HAP-1 (cell line): ENCODE data around the gene ZNF319.

Source experiments
- DNase-seq, 2 experiments: peaks; one replicate each; pipeline ENCODE4 v3.0.0-alpha.2; 2016 to 2020; ENCODE audit warnings: low spot score in 2 of 2
- H3K27me3 ChIP-seq: fragments of 250-450 bp; sonication (Bioruptor Pico); 2 replicates; pipeline ENCODE4 v1.5.1; 2020; ENCODE audit warnings: low read depth, mild to moderate bottlenecking, moderate library complexity
- H3K36me3 ChIP-seq: fragments of 250-450 bp; sonication (Bioruptor Pico); replicated peaks from 2 replicates; pipeline ENCODE4 v1.5.1; 2020; ENCODE audit warnings: mild to moderate bottlenecking
- H3K4me1 ChIP-seq: fragments of 250-450 bp; sonication (Bioruptor Pico); 2 replicates; pipeline ENCODE4 v1.5.1; 2020; ENCODE audit warnings: mild to moderate bottlenecking
- H3K4me3 ChIP-seq: fragments of 250-450 bp; sonication (Bioruptor Pico); 2 replicates; pipeline ENCODE4 v1.5.1; 2020; ENCODE audit warnings: mild to moderate bottlenecking, moderate library complexity
- H3K9me3 ChIP-seq: fragments of 250-450 bp; sonication (Bioruptor Pico); 2 replicates; pipeline ENCODE4 v1.5.1; 2020; ENCODE audit warnings: mild to moderate bottlenecking, moderate library complexity
- in situ Hi-C: fragments of 300-500 bp; cut with MboI; formaldehyde crosslinking; loops from 3 replicates; pipeline ENCODE4 v1.14.3; 2020; ENCODE audit warnings: low sequenced_read_pairs, inconsistent platforms, mixed read lengths

ZNF319 gene

GRCh38 chr16:57950382-57950781 lies 50.1 kb downstream of the ZNF319 start:
- DNase-seq = no peak
- no peak overlapping the region for H3K4me3 ChIP-seq
- H3K4me1 ChIP-seq = no peaks in the 10 kb centered on the region
- in situ Hi-C loops = no loop called here
- H3K9me3 ChIP-seq = no peaks in the 10 kb centered on the region
- H3K27me3 ChIP-seq = no peaks in the 10 kb centered on the region
- H3K36me3 ChIP-seq = no peaks in the 10 kb centered on the region

- Histone ChIP-seq H3K9me3 (no peaks in the 10 kb centered on the region), H3K4me1 (no peaks in the 10 kb centered on the region), H3K27me3 (no peaks in the 10 kb centered on the region), H3K4me3 (no peak overlapping the region), H3K36me3 (no peaks in the 10 kb centered on the region)
- in situ Hi-C loops = no loop called here
- no peak for DNase-seq
Measured at GRCh38 chr16:57949595-57950238, 50.8 kb downstream of the ZNF319 start.

GRCh38 chr16:57949013-57949412 lies 51.5 kb downstream of the ZNF319 start:
- DNase-seq = no peak
- Histone ChIP-seq H3K9me3 (no peaks in the 10 kb centered on the region), H3K36me3 (no peaks in the 10 kb centered on the region), H3K4me3 (no peak overlapping the region), H3K4me1 (no peaks in the 10 kb centered on the region), H3K27me3 (no peaks in the 10 kb centered on the region)
- in situ Hi-C loops = no loop called here

- no peak overlapping the region for H3K4me3 ChIP-seq
- in situ Hi-C loops = no loop called here
Measured at GRCh38 chr16:57948027-57948426, 52.4 kb downstream of the ZNF319 start.

GRCh38 chr16:57947261-57947660 lies 53.2 kb downstream of the ZNF319 start:
- DNase-seq = no peak
- in situ Hi-C loops = no loop called here
- H3K36me3 ChIP-seq = no peaks in the 10 kb centered on the region
- no peaks in the 10 kb centered on the region for H3K9me3 ChIP-seq
- no peaks in the 10 kb centered on the region for H3K27me3 ChIP-seq
- H3K4me1 ChIP-seq = no peaks in the 10 kb centered on the region
- no peak overlapping the region for H3K4me3 ChIP-seq

More at GRCh38 chr16:57948027-57948426, 52.4 kb downstream of the ZNF319 start:
- H3K4me1 ChIP-seq = no peaks in the 10 kb centered on the region
- H3K9me3 ChIP-seq = no peaks in the 10 kb centered on the region
- no peaks in the 10 kb centered on the region for H3K27me3 ChIP-seq
- no peaks in the 10 kb centered on the region for H3K36me3 ChIP-seq
- no peak for DNase-seq

- no peaks in the 10 kb centered on the region for H3K36me3 ChIP-seq
- no peak overlapping the region for H3K4me3 ChIP-seq
- H3K9me3 ChIP-seq = no peaks in the 10 kb centered on the region
- DNase-seq = no peak
- in situ Hi-C loops = no loop called here
- 0 out of 2 replicates have a peak, but pooled peaks cover 4% of the 10 kb centered on the region for H3K27me3 ChIP-seq
- no peaks in the 10 kb centered on the region for H3K4me1 ChIP-seq
Measured at GRCh38 chr16:57946181-57946801, 54.2 kb downstream of the ZNF319 start.

- Histone ChIP-seq H3K27me3 (0 out of 2 replicates have a peak, but pooled peaks cover 5% of the 10 kb centered on the region), H3K9me3 (no peaks in the 10 kb centered on the region), H3K4me1 (no peaks in the 10 kb centered on the region), H3K36me3 (no peaks in the 10 kb centered on the region), H3K4me3 (no peak overlapping the region)
- DNase-seq = no peak
- in situ Hi-C loops = no loop called here
Measured at GRCh38 chr16:57945740-57946138, 54.7 kb downstream of the ZNF319 start.

- Histone ChIP-seq H3K4me3 (no peak overlapping the region), H3K4me1 (no peaks in the 10 kb centered on the region), H3K36me3 (no peaks in the 10 kb centered on the region), H3K9me3 (no peaks in the 10 kb centered on the region), H3K27me3 (0 out of 2 replicates have a peak, but pooled peaks cover 5% of the 10 kb centered on the region)
- no peak for DNase-seq
- in situ Hi-C loops = no loop called here
Measured at GRCh38 chr16:57944970-57945739, 55.3 kb downstream of the ZNF319 start.
